ENCODE results near the gene WDR90.

GRCh38 chr16:689175-689897 is 40.2 kb downstream of the WDR90 start:
- TF ChIP-seq CTCF (IDR thresholded peaks at IDR 0.05) (no peak), POLR2A (IDR thresholded peaks at IDR 0.05) (no peak)

All from stomach (tissue), 4 donors.